HepG2 (cell line): ENCODE results near the gene C20orf144. TPM values are rescaled to one million over a fixed set of nuclear protein-coding genes. Genes with fewer than 3 reads are reported as not detected.

ENCODE experiments used
- ARHGAP35 ChIP-seq: sonication (generic); formaldehyde crosslinking; IDR thresholded peaks from 2 replicates; pipeline ENCODE4 v1.9.0; 2022; ENCODE audit warnings: mild to moderate bottlenecking, inconsistent platforms, moderate library complexity, missing genetic modification reagents, borderline replicate concordance
- CCDC6 ChIP-seq: sonication (generic); formaldehyde crosslinking; IDR thresholded peaks from 2 replicates; pipeline ENCODE4 v1.8.1; 2022; ENCODE audit warnings: mild to moderate bottlenecking, missing genetic modification reagents, moderate library complexity
- MED13 ChIP-seq: sonication (generic); formaldehyde crosslinking; IDR thresholded peaks from 2 replicates; pipeline ENCODE4 v1.5.0; 2020; ENCODE audit warnings: missing genetic modification reagents
- PAF1 ChIP-seq: IDR thresholded peaks from 2 replicates; pipeline ENCODE4 v1.6.1; 2016; ENCODE audit warnings: missing genetic modification reagents, missing compliant biosample characterization
- REST ChIP-seq, 2 experiments: IDR thresholded peaks; 2 replicates each; pipeline ENCODE4 v1.6.1; 2011 to 2012; ENCODE audit warnings: low read length in 2 of 2, borderline replicate concordance in 1 of 2, low read depth in 1 of 2, mild to moderate bottlenecking in 1 of 2, moderate library complexity in 1 of 2
- SIX1 ChIP-seq: sonication (generic); formaldehyde crosslinking; IDR thresholded peaks from 2 replicates; pipeline ENCODE4 v1.4.0; 2020; ENCODE audit warnings: missing genetic modification reagents, borderline replicate concordance
- SMC3 ChIP-seq: IDR thresholded peaks from 2 replicates; pipeline ENCODE4 v1.6.1; 2011; ENCODE audit warnings: low read length, improper control_type of control experiment
- SP5 ChIP-seq: IDR thresholded peaks from 2 replicates; pipeline ENCODE4 v1.6.1; 2016; ENCODE audit warnings: low read depth, borderline replicate concordance
- ZGPAT ChIP-seq: IDR thresholded peaks from 2 replicates; pipeline ENCODE4 v1.6.1; 2016; ENCODE audit warnings: mild to moderate bottlenecking
- ZNF629 ChIP-seq: sonication (generic); formaldehyde crosslinking; conservative IDR thresholded peaks from 2 replicates; pipeline ENCODE4 v1.5.0; 2020; ENCODE audit warnings: missing genetic modification reagents
- ZNF724P ChIP-seq: sonication (generic); formaldehyde crosslinking; IDR thresholded peaks from 2 replicates; pipeline ENCODE4 v1.8.0; 2022; ENCODE audit warnings: missing genetic modification reagents, borderline replicate concordance
- ZNF883 ChIP-seq: sonication (generic); formaldehyde crosslinking; IDR thresholded peaks from 2 replicates; pipeline ENCODE4 v1.5.1; 2020; ENCODE audit warnings: mild to moderate bottlenecking, missing genetic modification reagents; ENCODE audit errors: not compliant biosample characterization
- ZNF891 ChIP-seq: sonication (generic); formaldehyde crosslinking; IDR thresholded peaks from 2 replicates; pipeline ENCODE4 v1.5.0; 2020; ENCODE audit warnings: mild to moderate bottlenecking, missing genetic modification reagents
- polyA plus RNA-seq, 8 experiments: library from polyadenylated mRNA; depleted of rRNA in 3 of 8; stranded (reverse) in 7 of 8; unstranded in 1 of 8; fragments of >200 nt; fragmentation: Illumina TruSeq in 4 of 8; extraction: Trizol in 4 of 8; gene quantifications; 2 replicates each; pipeline versions ENCODE4 v1.2.1 to v1.2.3, GENCODE V29; 2011 to 2016; ENCODE audit warnings: low read depth in 4 of 8, missing spikeins in 1 of 8, mixed read lengths in 1 of 8; ENCODE audit not compliant: insufficient read depth in 1 of 8
- total RNA-seq, 5 experiments: library from RNA; depleted of rRNA; stranded (reverse); fragments of >200 nt; fragmentation: Illumina TruSeq; extraction: Trizol; gene quantifications; 2 replicates each; pipeline ENCODE4 v1.2.3, GENCODE V29; 2016; ENCODE audit warnings: low read depth in 1 of 5
- TF ChIP-seq, protein P1 (sequence below): sonication (generic); formaldehyde crosslinking; IDR thresholded peaks from 2 replicates; pipeline ENCODE4 v1.4.0; 2020; ENCODE audit warnings: missing genetic modification reagents
- TF ChIP-seq, protein P2 (sequence below): sonication (generic); formaldehyde crosslinking; IDR thresholded peaks from 2 replicates; pipeline ENCODE4 v1.4.0; 2020; ENCODE audit warnings: mild to moderate bottlenecking, missing genetic modification reagents, borderline replicate concordance

C20orf144 gene
- total and polyA plus RNA-seq, 2 of the 13 experiments (the other 11 are each of a cell fraction or from before 2014, with no cell fraction given): 0.09 to 0.16 TPM

DNA sequence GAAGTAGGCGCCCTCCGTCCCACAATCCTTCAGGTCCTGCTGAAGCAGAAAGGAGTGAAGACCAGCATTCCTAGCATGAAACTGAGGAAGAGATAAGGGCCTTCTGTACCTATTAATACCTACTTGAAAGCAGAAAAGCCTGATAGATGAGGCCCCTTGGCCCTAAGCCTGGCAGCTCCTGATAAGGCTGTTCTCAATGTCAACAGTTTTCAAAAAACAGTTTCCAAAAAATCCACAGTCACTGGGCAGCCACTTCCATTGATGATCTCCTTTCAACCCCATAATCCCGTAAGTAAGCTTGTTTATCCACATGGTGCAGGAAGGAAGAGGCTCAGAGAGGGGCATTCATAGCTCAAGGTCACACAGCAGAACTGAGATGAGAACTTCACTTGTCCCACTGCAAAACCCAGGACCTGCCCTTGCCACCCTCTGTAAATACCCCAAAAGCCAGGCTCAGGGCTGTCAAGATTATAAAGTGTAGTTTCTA, 26.9 kb downstream of the C20orf144 start (continued):
- TF ChIP-seq, protein P1, sequence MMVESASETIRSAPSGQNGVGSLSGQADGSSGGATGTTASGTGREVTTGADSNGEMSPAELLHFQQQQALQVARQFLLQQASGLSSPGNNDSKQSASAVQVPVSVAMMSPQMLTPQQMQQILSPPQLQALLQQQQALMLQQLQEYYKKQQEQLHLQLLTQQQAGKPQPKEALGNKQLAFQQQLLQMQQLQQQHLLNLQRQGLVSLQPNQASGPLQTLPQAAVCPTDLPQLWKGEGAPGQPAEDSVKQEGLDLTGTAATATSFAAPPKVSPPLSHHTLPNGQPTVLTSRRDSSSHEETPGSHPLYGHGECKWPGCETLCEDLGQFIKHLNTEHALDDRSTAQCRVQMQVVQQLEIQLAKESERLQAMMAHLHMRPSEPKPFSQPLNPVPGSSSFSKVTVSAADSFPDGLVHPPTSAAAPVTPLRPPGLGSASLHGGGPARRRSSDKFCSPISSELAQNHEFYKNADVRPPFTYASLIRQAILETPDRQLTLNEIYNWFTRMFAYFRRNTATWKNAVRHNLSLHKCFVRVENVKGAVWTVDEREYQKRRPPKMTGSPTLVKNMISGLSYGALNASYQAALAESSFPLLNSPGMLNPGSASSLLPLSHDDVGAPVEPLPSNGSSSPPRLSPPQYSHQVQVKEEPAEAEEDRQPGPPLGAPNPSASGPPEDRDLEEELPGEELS: peak; percentile 70; the same call in 1 of the 2 replicates
- TF ChIP-seq SP5: no peak
- TF ChIP-seq SMC3: no peak
- TF ChIP-seq, protein P2, sequence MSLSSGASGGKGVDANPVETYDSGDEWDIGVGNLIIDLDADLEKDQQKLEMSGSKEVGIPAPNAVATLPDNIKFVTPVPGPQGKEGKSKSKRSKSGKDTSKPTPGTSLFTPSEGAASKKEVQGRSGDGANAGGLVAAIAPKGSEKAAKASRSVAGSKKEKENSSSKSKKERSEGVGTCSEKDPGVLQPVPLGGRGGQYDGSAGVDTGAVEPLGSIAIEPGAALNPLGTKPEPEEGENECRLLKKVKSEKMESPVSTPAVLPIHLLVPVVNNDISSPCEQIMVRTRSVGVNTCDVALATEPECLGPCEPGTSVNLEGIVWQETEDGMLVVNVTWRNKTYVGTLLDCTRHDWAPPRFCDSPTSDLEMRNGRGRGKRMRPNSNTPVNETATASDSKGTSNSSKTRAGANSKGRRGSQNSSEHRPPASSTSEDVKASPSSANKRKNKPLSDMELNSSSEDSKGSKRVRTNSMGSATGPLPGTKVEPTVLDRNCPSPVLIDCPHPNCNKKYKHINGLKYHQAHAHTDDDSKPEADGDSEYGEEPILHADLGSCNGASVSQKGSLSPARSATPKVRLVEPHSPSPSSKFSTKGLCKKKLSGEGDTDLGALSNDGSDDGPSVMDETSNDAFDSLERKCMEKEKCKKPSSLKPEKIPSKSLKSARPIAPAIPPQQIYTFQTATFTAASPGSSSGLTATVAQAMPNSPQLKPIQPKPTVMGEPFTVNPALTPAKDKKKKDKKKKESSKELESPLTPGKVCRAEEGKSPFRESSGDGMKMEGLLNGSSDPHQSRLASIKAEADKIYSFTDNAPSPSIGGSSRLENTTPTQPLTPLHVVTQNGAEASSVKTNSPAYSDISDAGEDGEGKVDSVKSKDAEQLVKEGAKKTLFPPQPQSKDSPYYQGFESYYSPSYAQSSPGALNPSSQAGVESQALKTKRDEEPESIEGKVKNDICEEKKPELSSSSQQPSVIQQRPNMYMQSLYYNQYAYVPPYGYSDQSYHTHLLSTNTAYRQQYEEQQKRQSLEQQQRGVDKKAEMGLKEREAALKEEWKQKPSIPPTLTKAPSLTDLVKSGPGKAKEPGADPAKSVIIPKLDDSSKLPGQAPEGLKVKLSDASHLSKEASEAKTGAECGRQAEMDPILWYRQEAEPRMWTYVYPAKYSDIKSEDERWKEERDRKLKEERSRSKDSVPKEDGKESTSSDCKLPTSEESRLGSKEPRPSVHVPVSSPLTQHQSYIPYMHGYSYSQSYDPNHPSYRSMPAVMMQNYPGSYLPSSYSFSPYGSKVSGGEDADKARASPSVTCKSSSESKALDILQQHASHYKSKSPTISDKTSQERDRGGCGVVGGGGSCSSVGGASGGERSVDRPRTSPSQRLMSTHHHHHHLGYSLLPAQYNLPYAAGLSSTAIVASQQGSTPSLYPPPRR: peak; percentile 79
- no peak; the same call in 1 of the 2 replicates for TF ChIP-seq ZGPAT
- TF ChIP-seq PAF1 (CRISPR knock-in tag): no peak
- no peak for TF ChIP-seq MED13 (CRISPR knock-in tag)
- no peak for TF ChIP-seq ZNF629 (CRISPR knock-in tag)
- TF ChIP-seq ZNF891 (CRISPR knock-in tag): no peak
- no peak for TF ChIP-seq ARHGAP35 (CRISPR knock-in tag)
- no peak for TF ChIP-seq REST (IDR thresholded peaks at IDR 0.05; ENCODE audit: borderline replicate concordance in 1 of 2, low read depth in 1 of 2, low read length in 2 of 2)
- no peak for TF ChIP-seq ZNF724P (CRISPR knock-in tag)
- TF ChIP-seq SIX1 (CRISPR knock-in tag): no peak; the same call in 1 of the 2 replicates
- TF ChIP-seq ZNF883 (CRISPR knock-in tag): no peak
- no peak for TF ChIP-seq CCDC6 (CRISPR knock-in tag)
